ENCODE results near the gene MUSTN1.

MUSTN1 gene

GRCh38 chr3:52798978-52799476, 35.8 kb downstream of the MUSTN1 start:
- DNase-seq = peak; percentile 35

- no peak for DNase-seq
Measured at GRCh38 chr3:52798376-52798977, 36.3 kb downstream of the MUSTN1 start.

- DNase-seq = no peak
Measured at GRCh38 chr3:52796411-52796810, 38.4 kb downstream of the MUSTN1 start.

GRCh38 chr3:52795298-52795900, 39.4 kb downstream of the MUSTN1 start:
- DNase-seq = no peak

- DNase-seq = no peak
Measured at GRCh38 chr3:52794612-52795099, 40.2 kb downstream of the MUSTN1 start, which contains the start of gene ITIH3. Gene ITIH3, plus strand, starts transcription at chr3:52794796. Its CDS starts 8 bp downstream, at chr3:52794804.

- no peak for DNase-seq
Measured at GRCh38 chr3:52793702-52794611, 40.9 kb downstream of the MUSTN1 start.

- DNase-seq = peak; percentile 53
Measured at GRCh38 chr3:52792961-52793695, 41.7 kb downstream of the MUSTN1 start.

- DNase-seq = no peak
Measured at GRCh38 chr3:52792413-52792812, 42.4 kb downstream of the MUSTN1 start.

- no peak for DNase-seq
Measured at GRCh38 chr3:52791928-52792327, 42.9 kb downstream of the MUSTN1 start.

- DNase-seq = no peak
Measured at GRCh38 chr3:52791366-52791765, 43.5 kb downstream of the MUSTN1 start.

GRCh38 chr3:52790741-52791140, 44.1 kb downstream of the MUSTN1 start:
- no peak for DNase-seq

- DNase-seq = no peak
Measured at GRCh38 chr3:52790337-52790736, 44.5 kb downstream of the MUSTN1 start.

- no peak for DNase-seq
Measured at GRCh38 chr3:52789746-52790040, 45.1 kb downstream of the MUSTN1 start.

GRCh38 chr3:52788890-52789745, 45.7 kb downstream of the MUSTN1 start:
- no peak for DNase-seq

- DNase-seq = no peak
Measured at GRCh38 chr3:52787672-52788625, 46.9 kb downstream of the MUSTN1 start.

- DNase-seq = no peak
Measured at GRCh38 chr3:52787246-52787645, 47.6 kb downstream of the MUSTN1 start.

GRCh38 chr3:52786330-52787215, 48.2 kb downstream of the MUSTN1 start:
- no peak for DNase-seq

GRCh38 chr3:52784931-52785590, 49.8 kb downstream of the MUSTN1 start:
- no peak for DNase-seq

- DNase-seq = no peak
Measured at GRCh38 chr3:52784021-52784621, 50.7 kb downstream of the MUSTN1 start.

Data from hematopoietic multipotent progenitor cell treated with erythropoietin and hydrocortisone succinate and interleukin-3 and kit ligand, for 8 days (in vitro differentiated cells).